Stimulated activated CD8-positive, alpha-beta memory T cell treated with anti-CD3 and anti-CD28 coated beads, Interleukin-15, amount 100 ng/mL, for 48 hours (primary cell): Measurements from ENCODE around the gene MNDA.

Experiments
- DNase-seq, 2 donors: peaks; one replicate each; pipeline ENCODE4 v3.0.0-alpha.2; 2020; ENCODE audit warnings: low read depth in 2 of 2

MNDA gene

DNA sequence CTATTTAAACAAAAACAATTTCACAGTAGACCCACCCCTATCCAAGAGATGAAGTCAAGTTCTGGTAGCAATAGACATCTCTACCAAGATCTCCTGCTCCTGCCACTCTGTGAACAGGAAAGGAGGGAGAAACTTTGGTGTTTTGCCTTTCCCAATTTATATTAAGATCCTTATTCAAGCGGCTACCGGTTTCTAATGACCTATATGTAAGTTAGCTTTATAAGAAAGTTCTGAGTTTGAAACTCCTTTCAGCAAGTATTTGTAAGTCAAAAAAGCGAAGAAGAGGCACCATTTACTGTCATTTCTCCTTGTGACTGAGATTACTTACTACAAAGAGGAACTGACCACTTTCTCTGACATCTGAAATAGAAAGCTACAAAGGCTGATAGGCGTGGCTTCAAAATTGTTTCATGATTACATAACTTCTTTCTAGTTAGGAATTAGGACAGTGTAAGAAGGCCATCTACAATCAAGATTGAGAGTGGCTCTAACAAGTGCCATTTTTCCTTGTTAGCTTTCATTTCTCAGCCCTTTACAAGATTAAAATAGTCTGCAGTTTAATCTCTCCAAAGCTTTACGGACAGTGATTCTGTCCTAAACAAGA lies at the start of gene MNDA:
Gene MNDA, plus strand, starts transcription at position 448 of the 604 bp plus-strand sequence. CDS start 10,803 bp downstream, outside the sequence.
- no peak for DNase-seq

DNA sequence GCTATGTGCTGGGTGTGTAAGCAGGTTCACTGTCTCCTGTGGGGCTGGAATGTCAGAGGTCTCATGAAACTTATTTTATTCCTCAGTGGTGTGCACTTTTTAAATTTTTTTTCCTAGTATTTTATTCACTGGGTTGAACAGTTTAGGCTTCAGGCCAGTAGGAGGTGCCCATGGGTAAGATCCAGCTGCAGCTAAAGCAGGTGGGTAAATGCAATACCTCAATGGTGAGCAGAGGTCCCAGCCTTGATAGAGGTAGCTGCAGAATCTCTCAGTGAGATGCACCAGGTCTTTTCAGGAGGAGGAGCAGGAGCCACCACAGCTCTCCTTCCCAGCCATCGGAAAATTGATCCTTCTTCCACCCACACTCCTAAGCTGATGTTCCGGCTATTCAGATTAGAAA lies 37.5 kb upstream of the MNDA start:
- DNase-seq = no peak

DNA sequence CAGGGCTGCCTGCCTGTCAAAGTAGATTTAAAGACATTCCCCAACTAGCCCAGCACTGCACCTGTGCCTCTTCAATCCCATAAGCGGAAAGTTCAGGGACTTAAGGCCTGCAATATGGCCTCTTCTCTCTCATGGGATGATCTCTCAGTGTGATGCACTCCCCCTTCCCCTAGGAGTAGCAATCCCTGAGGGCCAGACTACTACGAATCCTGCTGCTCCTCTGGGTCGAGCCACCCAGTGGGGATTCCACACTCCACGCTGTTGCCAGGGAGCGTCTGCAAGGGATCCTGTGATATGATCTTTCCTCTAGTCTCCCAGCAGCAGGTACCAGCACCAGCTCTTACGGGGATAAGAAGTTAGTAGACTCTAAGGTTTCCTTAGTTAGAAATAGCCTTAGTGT lies 36.9 kb upstream of the MNDA start:
- DNase-seq = no peak

DNA sequence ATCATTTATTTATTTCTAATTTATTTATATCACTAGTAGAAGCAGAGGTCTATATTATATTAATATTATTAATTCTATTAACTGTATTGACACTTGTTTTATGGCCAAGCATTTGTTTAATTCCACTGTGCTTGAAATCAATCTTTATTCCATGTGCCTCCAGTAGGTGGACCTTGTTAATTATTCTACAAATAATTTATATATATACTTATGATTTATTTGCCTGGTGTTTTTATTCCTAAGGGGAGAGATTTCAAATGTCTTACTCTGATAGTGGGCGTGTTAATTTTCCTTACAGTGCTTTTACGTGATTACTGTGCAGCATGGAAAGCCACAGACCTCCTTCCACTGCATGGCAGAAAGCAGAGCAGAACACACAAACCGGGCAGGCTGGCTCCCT lies 32.6 kb upstream of the MNDA start:
- DNase-seq = no peak

DNA sequence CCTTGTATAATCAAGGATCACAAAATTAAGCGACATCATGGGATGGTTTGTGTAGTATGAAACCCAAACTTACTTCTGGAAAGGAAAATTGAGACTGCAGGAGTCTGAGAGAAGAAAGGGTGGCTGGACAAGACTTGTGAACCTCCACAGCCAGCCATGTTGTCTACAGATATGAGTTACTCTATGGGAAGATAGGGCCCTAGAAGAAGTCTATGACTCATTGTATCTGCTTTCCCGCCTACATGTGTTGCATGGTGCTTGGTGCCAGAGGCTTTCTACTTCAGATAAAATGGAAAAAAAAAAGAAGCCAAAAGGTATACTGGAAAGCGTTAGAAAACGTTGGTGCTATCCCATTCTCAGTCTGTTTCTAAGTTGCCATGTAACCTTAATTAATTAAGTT lies 31.5 kb upstream of the MNDA start:
- DNase-seq = no peak

DNA sequence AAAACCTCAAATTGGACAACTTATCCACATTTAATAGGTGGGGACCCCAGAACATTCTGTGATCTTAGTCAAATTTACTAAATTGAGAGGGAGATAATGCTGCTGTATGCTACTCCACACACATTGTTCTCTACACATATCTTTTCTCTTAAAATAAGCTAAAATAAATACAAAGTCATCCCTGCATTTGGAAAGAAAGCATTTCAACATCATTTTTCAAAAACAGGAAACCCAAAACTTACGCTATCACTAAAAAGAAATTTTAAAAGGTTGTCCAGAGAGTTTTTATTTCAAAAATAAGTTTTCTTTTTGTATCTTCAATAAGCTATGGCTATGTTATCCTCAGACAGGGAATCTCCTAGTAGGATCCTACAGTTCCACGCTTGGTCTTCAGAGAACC lies 30.6 kb upstream of the MNDA start:
- DNase-seq = no peak

DNA sequence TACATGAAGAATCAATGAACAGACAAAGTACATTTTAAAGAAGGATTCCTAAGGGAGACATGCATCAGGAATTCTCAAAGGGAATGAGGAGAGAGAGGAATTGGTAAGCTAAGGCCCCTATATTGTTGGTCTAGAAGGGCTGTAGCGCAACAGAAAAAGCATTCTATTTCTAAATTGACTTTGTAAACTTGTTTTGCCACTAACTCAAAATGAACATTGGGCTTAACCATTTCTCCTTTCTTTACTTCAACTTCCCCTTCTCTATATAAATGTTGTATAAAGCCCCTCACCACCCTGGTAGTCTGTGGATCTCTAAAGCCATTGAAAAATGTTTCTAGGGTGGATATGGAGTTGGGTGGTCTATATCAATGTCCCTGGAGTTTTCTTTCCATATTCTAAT lies 29.8 kb upstream of the MNDA start:
- no peak for DNase-seq

DNA sequence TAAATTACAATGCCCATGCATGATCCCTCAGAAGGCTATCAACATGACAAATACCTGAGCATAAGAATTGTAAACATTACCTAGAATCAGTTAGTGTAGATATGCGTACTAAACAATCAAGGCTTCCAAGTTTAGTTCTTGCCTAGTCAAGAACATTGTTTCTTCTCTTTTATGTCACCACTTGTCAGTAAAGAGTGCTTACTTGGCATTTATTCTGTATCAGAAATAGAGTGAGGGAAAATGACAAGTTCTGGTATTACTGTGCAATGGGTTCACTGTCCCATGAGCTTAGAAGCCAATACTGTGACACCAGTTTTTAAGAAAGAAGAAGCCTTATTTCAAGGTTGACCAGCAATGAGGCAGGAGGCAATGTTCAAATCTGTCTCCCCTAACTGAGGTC lies 27.5 kb upstream of the MNDA start:
- DNase-seq = no peak

DNA sequence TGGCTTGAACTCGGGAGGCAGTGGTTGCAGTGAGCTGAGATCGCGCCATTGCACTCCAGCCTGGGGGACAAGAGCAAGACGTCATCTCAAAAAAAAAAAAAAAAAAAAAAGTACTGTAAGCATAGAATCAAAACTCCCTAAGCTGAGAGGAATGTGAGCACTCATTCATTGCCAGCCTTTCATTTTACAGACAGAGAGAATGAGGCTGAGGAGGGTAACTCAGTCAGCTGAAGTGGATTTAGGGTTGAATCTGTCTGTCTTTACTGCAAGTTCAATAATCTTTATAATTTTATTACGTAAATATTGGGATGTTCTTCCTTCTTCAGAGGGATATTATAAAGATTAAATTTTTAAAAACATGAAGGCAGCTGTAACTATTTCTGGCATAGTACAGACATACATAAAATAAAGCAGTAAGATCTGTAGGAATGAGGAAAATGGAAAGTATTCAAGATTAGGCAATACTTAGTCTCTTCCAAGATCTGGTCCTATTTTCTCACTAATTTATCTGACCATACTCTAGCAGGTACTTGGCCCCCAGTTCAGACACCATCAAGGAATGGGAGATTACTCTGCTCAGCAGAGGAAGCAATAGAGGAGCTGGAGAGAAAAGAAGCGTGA lies 24.1 kb upstream of the MNDA start:
- DNase-seq = no peak

DNA sequence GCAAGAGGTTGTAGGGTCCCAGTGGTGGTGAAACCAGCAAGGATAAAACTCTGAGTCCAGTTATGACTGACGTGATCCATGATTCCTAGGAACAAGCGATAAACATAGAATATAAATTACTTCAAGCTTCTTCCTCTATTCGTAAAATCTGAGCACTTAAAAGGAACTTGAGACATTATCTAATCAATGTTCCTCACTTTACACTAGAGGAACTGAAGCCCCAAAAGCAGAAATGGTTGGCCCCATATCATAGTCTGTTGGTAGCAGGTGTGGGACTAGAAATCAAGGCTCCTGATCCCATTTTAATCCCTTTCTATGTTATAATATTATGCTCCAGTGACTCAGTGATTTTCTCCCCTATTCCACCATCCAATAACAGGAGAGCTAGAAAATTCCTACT lies 21.9 kb upstream of the MNDA start:
- DNase-seq = no peak

DNA sequence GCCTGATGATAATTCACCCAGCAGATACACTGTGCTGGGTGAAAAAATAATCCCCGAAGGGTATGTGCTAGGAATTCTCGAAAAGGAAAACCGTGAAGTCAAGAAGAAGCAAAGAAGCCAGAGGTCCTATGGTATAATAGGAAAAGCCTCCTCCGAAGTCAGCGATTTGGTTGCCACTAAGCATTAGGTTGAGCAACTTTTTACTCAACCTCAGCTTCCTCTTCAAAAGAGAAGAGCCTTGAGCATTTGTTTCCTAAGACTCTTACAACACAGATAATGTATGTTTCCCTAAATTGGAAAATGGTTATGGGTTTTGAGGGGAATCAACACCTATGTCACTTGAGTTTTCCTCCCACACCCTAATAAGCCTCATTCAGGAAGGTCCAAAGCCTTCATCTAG lies 21.3 kb upstream of the MNDA start:
- DNase-seq = no peak

DNA sequence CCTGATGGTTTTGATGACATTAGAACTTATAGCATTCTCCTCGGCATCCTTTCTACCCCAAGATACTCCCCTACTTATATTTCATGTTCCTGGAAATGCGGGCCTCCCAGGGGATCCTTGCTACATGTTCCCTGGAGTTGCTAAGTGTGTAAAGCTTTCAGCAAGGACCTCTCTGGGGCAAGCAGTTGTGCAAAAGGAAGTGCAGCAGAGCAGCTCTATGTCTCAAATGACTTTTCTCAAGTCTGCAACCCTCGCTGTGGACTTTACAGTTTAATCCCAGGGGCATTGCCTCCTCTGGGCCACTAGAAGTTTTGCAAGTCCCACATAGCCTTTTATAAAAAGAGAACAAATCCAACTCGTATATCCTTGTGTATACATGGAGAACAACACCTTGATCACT lies 20.8 kb upstream of the MNDA start:
- DNase-seq = no peak

DNA sequence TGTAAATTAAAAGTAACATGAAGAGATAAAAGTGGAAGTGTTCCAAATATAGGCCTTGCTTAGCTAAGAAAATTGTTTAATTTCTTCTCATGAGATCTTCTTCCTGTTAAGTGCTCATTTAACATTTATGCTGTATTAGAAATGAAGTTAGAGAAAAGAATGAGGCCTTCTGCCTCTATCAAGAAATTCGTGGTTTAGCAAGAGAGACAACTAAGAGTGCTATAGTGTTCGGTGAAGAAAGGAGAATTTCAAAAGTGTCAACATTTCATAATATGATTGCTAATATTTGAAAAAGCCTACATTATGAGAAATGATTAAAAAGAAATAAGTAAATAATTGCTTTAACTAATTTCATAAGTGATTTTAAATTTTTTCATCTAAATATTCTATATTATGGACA lies 18.8 kb upstream of the MNDA start:
- DNase-seq = no peak

DNA sequence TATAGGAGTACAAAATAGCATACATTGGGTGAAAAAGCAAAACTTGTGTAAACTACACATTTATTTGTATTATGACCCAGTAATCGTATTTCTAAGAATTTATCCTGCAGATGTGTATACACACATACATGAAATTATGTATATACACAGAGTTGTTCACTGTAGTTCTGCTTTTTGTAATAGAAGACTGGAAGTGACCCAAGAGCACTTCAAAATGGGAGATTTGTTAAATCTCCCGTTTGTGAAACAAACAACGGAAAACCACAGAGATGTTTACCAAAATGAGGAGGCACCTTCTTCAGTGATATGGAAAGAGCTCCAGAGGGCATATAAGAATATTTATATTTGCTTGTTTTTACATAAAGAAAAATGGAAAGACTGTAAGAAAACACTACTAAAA lies 18.0 kb upstream of the MNDA start:
- no peak for DNase-seq

DNA sequence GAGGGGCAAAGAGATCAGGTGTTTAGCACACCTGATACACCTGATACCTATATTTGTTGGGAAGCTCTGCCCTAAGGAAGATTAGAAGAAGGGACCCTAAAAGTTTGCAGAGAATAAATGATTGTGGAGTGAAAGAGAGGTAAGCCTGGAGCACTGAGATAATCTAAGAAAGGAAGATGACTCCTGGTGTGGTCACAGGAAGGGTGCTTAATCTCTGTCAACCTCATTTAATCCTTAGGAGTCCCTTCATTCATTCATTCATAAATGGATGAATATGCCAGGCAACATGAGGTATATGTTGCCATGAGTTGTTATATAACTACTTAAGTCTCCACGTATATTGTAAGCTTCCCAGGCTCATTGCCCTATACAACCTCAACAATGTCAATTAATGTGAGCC lies 16.2 kb upstream of the MNDA start:
- DNase-seq = no peak

DNA sequence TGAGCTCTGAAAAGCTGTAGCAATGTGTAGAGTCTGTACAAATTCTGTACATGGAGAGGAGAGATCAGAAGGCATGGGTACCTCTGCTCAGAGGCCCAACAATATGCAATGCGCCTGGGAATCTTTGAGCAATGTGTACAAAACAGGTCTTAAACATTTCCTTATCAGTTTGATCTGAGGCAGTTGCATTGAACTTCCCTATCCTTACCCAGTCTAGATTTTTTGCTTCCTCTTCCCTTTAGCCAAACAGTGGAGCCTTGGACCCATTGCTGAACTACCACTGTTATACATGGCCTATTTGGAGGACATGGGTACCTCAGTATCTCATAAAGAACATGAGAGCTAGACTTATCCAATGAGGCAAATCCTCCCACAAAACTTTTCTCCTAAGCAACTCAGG lies 12.6 kb upstream of the MNDA start:
- no peak for DNase-seq

DNA sequence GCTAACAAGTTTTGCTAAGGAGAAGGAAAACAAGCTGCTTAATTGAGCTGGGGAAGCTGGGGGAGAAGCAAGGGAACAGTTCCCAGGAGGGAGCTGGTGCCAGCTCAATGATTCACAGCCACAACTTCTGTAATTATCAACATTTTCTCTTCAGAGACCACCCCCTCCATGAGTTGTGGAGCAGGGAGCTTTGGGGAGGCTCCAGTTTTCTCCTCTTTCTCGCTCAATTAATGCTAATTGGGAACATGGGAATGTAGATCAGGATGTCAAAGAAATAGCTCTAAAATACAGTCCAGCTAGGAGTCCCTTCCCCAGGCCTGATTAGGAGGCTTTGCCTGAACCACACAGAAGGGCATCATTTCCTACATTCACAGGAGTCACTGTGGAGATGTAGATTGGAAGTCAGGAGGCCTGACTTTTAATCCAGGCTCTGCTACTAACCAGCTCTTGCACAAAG lies 12.1 kb upstream of the MNDA start:
- DNase-seq = no peak

DNA sequence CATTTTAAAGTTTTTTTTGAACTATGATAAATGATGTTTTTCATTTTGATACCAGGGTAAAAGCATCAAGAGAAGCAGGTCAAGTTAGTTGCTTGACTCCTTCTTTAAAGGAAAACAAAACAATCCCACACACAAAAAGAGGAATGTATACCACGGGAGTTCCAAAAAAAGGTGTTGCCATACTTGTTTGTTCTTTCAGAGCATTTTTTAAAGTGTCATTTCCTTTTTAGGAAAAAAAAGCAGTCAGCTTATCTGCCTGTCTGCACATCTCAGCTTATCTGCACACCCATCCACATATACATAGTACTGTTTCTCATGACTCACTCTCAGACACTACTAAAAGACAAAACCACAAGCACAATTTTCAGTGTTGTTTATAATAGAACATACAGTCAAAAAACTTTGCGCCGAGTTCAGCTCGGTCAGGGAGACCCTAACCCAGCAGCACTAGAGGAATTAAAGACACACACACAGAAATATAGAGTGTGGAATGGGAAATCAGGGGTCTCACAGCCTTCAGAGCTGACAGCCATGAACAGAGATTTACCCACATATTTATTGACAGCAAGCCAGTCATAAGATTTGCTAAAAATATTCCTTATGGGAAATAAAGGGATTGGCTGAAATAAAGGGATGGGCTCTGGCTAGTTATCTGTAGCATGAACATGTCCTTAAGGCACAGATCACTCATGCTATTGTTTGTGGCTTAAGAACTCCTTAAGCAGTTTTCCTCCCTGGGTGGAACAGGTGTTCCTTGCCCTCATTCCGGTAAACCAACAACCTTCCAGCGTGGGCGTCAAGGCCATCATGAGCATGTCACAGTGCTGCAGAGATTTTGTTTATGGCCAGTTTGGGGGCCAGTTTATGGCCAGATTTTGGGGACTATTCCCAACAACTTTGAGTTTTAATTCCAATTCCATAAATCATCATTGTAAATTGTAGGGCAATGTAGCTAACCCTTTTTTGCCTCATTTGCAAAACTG lies 11.4 kb upstream of the MNDA start:
- DNase-seq = no peak

DNA sequence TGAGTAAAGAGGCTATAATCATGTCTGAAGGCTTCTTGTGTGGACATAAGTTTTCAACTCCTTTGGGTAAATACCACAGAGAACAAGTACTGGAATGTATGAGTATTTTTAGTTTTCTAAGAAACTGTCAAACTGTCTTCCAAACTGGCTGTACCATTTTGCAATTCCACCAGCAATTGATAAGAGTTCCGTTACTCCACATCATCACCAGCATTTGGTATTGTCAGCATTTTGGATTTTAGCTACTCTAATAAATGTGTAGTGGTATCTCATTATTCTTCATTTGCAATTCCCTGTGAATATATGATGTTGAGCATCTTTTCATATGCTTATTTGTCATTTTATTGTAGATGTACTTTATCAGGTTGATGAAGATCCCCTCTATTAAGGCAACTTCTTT lies 9.4 kb upstream of the MNDA start:
- no peak for DNase-seq

DNA sequence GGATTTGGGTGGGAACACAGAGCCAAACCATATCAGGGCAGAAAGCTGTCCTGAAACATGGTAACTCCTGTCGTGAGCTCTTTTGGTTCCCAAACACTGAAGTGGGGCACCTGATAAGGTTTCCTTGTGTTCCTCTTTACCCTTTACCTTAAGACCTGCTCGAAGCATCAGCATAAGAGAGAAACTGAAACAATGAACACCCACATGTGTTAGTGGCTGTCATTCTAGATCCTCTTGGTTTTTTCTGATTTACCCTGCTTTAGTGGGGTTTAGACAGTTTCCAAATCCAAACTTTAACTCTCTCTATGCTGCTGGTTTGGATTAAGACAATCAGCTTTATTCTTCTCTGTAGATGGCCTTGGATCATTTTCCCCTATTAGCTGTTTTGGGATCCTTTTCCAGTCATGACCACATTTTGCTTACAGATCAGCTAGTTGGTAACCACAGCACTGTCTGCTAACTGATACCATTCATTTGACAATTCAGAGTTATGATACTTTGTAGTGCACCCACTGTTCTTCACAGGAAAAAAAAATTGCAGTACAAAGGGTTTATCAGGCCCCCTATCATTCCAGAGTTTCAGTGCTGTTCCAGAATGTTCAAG lies 975 bp upstream of the MNDA start:
- DNase-seq = no peak

DNA sequence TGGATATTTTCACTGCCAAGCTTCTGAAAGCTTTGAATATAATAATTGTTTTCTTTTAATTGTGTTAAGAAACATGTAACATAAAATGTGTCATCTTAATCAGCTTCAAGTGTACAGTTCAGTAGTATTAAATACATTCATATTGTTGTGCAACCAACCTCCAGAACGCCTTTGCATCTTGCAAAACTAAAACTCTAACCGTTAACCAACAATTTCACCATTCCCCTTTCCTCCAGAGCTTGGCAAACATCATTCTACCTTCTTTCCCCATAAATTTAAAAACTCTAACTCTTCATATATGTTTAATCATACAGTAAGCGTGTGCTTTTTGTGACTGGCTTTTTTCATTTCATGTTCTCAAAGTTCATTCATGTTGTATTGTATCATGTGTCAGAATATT lies 2.1 kb downstream of the MNDA start:
- no peak for DNase-seq

DNA sequence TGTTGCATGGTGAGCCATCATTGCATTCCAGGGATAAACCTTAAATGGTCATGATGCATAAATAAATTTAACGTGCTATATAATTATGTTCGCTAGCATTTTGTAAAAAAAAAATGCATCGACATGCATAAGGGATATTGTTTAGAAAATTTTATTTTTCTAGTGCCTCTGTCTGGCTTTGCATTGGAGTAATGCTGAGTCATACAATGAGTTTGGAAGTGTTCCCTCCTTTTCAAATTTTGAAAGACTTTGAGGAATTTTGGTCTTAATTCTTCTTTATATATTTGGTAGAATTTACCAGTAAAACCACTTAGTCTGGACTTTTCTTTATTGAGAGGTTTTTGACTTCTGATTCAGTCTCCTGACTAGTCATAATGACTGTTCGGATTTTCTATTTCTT lies 4.9 kb downstream of the MNDA start:
- no peak for DNase-seq
